Muscle of leg (tissue), 11 donors: ENCODE results near the gene ALG12. TPM values are rescaled to one million over a fixed set of nuclear protein-coding genes. Genes with fewer than 3 reads are reported as not detected.
"Not testable (repeated sequence)": the region's sequence is repeated elsewhere in the genome, so short reads cannot be mapped to it uniquely, and the experiment has no call there.

Experiments
- DNase-seq: peaks from one replicate; pipeline ENCODE4 v3.0.0; 2013
- H3K27ac ChIP-seq: one replicate; pipeline ENCODE4 v1.5.1; 2013; ENCODE audit warnings: mild to moderate bottlenecking, low read length, control low read depth
- H3K27me3 ChIP-seq: one replicate; pipeline ENCODE4 v1.6.1; 2013; ENCODE audit warnings: low read length; ENCODE audit not compliant: control insufficient read depth, insufficient read depth
- H3K36me3 ChIP-seq: one replicate; pipeline ENCODE4 v1.6.1; 2013; ENCODE audit warnings: low read length; ENCODE audit not compliant: control insufficient read depth, insufficient read depth
- H3K4me1 ChIP-seq: one replicate; pipeline ENCODE4 v1.6.1; 2013; ENCODE audit warnings: low read length; ENCODE audit not compliant: control insufficient read depth, insufficient read depth
- H3K4me3 ChIP-seq: one replicate; pipeline ENCODE4 v1.5.1; 2013; ENCODE audit warnings: low read length, control low read depth
- H3K9me3 ChIP-seq: replicated peaks from 2 replicates; pipeline ENCODE4 v1.6.1; 2013; ENCODE audit warnings: low read depth, low read length; ENCODE audit not compliant: control insufficient read depth
- WGBS: methylation state at CpG from one replicate; pipeline ENCODE4 v1.1.5; 2013; ENCODE audit warnings: missing lambda C conversion rate; ENCODE audit not compliant: insufficient coverage; 5-methylcytosine and 5-hydroxymethylcytosine counted together
- polyA plus RNA-seq, 8 donors: library from polyadenylated mRNA; unstranded; fragments of 120-200 nt; gene quantifications; one replicate each; pipeline versions ENCODE4 v1.2.1 to v1.2.3, GENCODE V29; 2013; ENCODE audit warnings: inconsistent platforms in 1 of 8, low replicate concordance in 1 of 8; ENCODE audit not compliant: insufficient read length in 8 of 8, insufficient read depth in 1 of 8
- total RNA-seq: library from RNA; stranded (reverse); fragments of 120-200 nt; gene quantifications from one replicate; pipeline ENCODE4 v1.2.4, GENCODE V29; 2013

The ALG12 gene
- total and polyA plus RNA-seq, 9 donors: 6.6 to 19.1 (median 15.8) TPM

GRCh38 chr22:49853981-49854831 is 64.0 kb downstream of the ALG12 start:
- H3K27me3 ChIP-seq: peaks cover 29% of the 10 kb centered on the region
- under 1% methylated on average over 99 of the region's 101 CpGs for WGBS
- H3K4me3 ChIP-seq: peak overlapping the region; percentile 70
- DNase-seq: peak; percentile 51
- H3K4me1 ChIP-seq: peaks cover 24% of the 10 kb centered on the region
- H3K36me3 ChIP-seq: peaks cover 10% of the 10 kb centered on the region
- H3K27ac ChIP-seq: peak overlapping the region; percentile 87
- H3K9me3 ChIP-seq: no peaks in the 10 kb centered on the region

- peak within 1 kb of the TSS; percentile 76 for H3K4me3 ChIP-seq
- peaks cover 6% of the 10 kb centered on the region for H3K36me3 ChIP-seq
- peaks cover 39% of the 10 kb centered on the region for H3K27me3 ChIP-seq
- H3K9me3 ChIP-seq: no peaks in the 10 kb centered on the region
- peaks cover 30% of the 10 kb centered on the region for H3K4me1 ChIP-seq
- peak within 1 kb of the TSS; percentile 87 for H3K27ac ChIP-seq
- peak; percentile 98 for DNase-seq
- under 1% methylated on average over 111 of the region's 127 CpGs for WGBS
Observed at GRCh38 chr22:49852898-49853894, 65.0 kb downstream of the ALG12 start, which contains the start of gene ZBED4. ZBED4 (plus strand) TSS chr22:49853844; CDS start chr22:49883663, 29,819 bp downstream.

- H3K9me3 ChIP-seq, H3K36me3 ChIP-seq, H3K27ac ChIP-seq, DNase-seq: not testable (repeated sequence)
- H3K27me3 ChIP-seq: peaks cover 45% of the 10 kb centered on the region
- peak overlapping the region; percentile 76 for H3K4me3 ChIP-seq
- H3K4me1 ChIP-seq: peaks cover 33% of the 10 kb centered on the region
- WGBS: 0% methylated on average over 1 of the region's 13 CpGs
Observed at GRCh38 chr22:49852568-49852897, 65.7 kb downstream of the ALG12 start.

GRCh38 chr22:49850959-49851802 is 67.1 kb downstream of the ALG12 start:
- H3K4me3 ChIP-seq: no peak overlapping the region
- no peak overlapping the region for H3K27ac ChIP-seq
- H3K27me3 ChIP-seq: peaks cover 58% of the 10 kb centered on the region
- H3K9me3 ChIP-seq: no peaks in the 10 kb centered on the region
- DNase-seq: no peak
- WGBS: 70% methylated on average over 4 of the region's 10 CpGs
- H3K4me1 ChIP-seq: peaks cover 31% of the 10 kb centered on the region
- no peaks in the 10 kb centered on the region for H3K36me3 ChIP-seq

Other genes starting within 250 kb of the ALG12 start
- gene BRD1, start 90.6 kb downstream of the ALG12 start, total RNA-seq: 19.4 TPM
- gene BRD1, start 90.6 kb downstream of the ALG12 start, polyA plus RNA-seq: 10 to 100 TPM; 23.2 to 35.3 (median 27.2) TPM
- gene ZBED4, start 64.6 kb downstream of the ALG12 start, total RNA-seq: 7.3 TPM
- 10 to 100 TPM; 10.8 to 15.9 (median 13.2) TPM for gene ZBED4, start 64.6 kb downstream of the ALG12 start, polyA plus RNA-seq
- 18.8 TPM for gene CRELD2, start 196 bp upstream of the ALG12 start, total RNA-seq
- 10 to 100 TPM; 17.0 to 27.0 (median 22.8) TPM for gene CRELD2, start 196 bp upstream of the ALG12 start, polyA plus RNA-seq
- 14.7 TPM for gene PIM3, start 42.3 kb upstream of the ALG12 start, total RNA-seq
- 10 to 100 TPM; 13.6 to 21.6 (median 16.3) TPM for gene PIM3, start 42.3 kb upstream of the ALG12 start, polyA plus RNA-seq
- gene IL17REL, start 94.3 kb upstream of the ALG12 start, total RNA-seq: not detected
- gene IL17REL, start 94.3 kb upstream of the ALG12 start, polyA plus RNA-seq: under 1 TPM in 1 of 8 donors, not detected in 7; 0.05 TPM
- not detected for gene TTLL8, start 139.9 kb upstream of the ALG12 start, total RNA-seq
- gene TTLL8, start 139.9 kb upstream of the ALG12 start, polyA plus RNA-seq: not detected
- gene MLC1, start 167.0 kb upstream of the ALG12 start, total RNA-seq: 0.31 TPM
- 1 to 10 TPM in 1 of 8 donors, under 1 TPM in 7; 0.45 to 1.2 (median 0.85) TPM for gene MLC1, start 167.0 kb upstream of the ALG12 start, polyA plus RNA-seq
- gene MOV10L1, start 171.6 kb upstream of the ALG12 start, total RNA-seq: 0.40 TPM
- under 1 TPM; 0.08 to 0.50 (median 0.20) TPM for gene MOV10L1, start 171.6 kb upstream of the ALG12 start, polyA plus RNA-seq